Measurements from ENCODE around the gene PADI1. TPM values are rescaled to one million over a fixed set of nuclear protein-coding genes. Genes with fewer than 3 reads are reported as not detected.
A peak's percentile ranks its signal among the peaks of the same experiment; 100 is the strongest.

PADI1 gene
- total RNA-seq, 1 experiment from 2014 or later: 0.24 TPM

DNA sequence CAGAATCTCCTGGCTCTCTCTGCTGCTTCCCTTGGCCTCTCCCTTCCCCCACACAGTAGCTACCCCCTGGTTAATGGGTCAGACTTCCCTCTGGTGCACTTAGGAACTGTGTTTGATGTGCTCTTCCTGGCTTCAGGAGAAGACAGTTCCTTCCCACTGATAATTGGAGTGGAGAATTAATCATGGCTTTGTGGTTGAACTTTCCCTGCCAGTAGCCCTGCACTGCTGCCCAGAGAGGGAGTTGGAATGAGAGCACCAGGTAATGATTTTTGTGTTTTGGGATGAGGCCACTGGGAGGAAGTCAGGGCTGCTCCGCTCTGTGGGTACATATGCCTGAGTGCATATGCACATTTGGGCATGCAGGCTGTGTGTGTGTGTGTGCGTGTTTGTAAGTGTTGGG lies 46.0 kb upstream of the PADI1 start:
- Histone ChIP-seq H4K91ac (ENCODE audit: insufficient read length, low read depth, low read length) (no peak overlapping the region), H4K5ac (ENCODE audit: insufficient read length, low read depth, low read length) (no peak overlapping the region), H3K56ac (ENCODE audit: insufficient read length, low read depth, low read length) (no peak overlapping the region), H2BK12ac (ENCODE audit: insufficient read length, low read depth, low read length) (no peak overlapping the region), H2BK5ac (ENCODE audit: insufficient read length, low read length) (no peak overlapping the region), H2BK120ac (ENCODE audit: low read depth, low read length, poor library complexity, severe bottlenecking) (no peak overlapping the region), H4K8ac (replicated peaks; ENCODE audit: insufficient read length, low read depth, low read length) (no peak overlapping the region), H3T11ph (ENCODE audit: low read length) (no peak overlapping the region), H3K9ac (ENCODE audit: extremely low read depth, insufficient read length, low read length) (no peak overlapping the region), H3K14ac (ENCODE audit: insufficient read depth, low read length) (no peak overlapping the region), H2BK15ac (ENCODE audit: low read depth, low read length) (no peak overlapping the region), H3K4me2 (ENCODE audit: insufficient read depth, insufficient read length, low read length) (no peak overlapping the region), H3K23me2 (ENCODE audit: insufficient read length, low read depth, low read length, poor library complexity, severe bottlenecking) (no peaks in the 10 kb centered on the region), H3K27ac (ENCODE audit: insufficient read length, low read depth, low read length) (no peak overlapping the region), H3K23ac (ENCODE audit: insufficient read length, low read depth, low read length) (no peak overlapping the region), H3K79me2 (ENCODE audit: insufficient read depth, low read length) (no peaks in the 10 kb centered on the region), H2AFZ (ENCODE audit: low read length) (no peak overlapping the region), H3K18ac (ENCODE audit: insufficient read length, low read depth, low read length) (no peak overlapping the region), H3K4ac (ENCODE audit: low read depth, low read length) (no peak overlapping the region), H2BK20ac (ENCODE audit: low read depth, low read length, poor library complexity, severe bottlenecking) (no peak overlapping the region), H4K20me1 (ENCODE audit: control insufficient read depth, insufficient read depth, insufficient read length) (no peaks in the 10 kb centered on the region), H3K4me1 (ENCODE audit: insufficient read depth, low read length) (peaks cover 2% of the 10 kb centered on the region; the same call in 1 of the 2 replicates), H3K79me1 (ENCODE audit: insufficient read depth, low read depth, low read length, poor library complexity, severe bottlenecking) (no peaks in the 10 kb centered on the region), H2AK5ac (ENCODE audit: insufficient read length, low read length) (no peak overlapping the region), H3K9me3 (ENCODE audit: control insufficient read depth, low read depth, low read length) (peaks cover 24% of the 10 kb centered on the region), H3K27me3 (ENCODE audit: insufficient read depth, low read length) (no peaks in the 10 kb centered on the region)
- Mint-ChIP-seq H3K27me3 (ENCODE audit: low read depth) (peaks cover 7% of the 10 kb centered on the region), H3K27ac (peak overlapping the region in 1 of 3 experiments; percentile 29; a peak in 1 of 7 replicates), H3K9me3 (peaks cover 35 to 36% of the 10 kb centered on the region in 2 experiments), H3K36me3 (ENCODE audit: insufficient read depth in 1 of 3, low read depth in 3 of 3) (peaks cover 0 to 20% (median 16%) of the 10 kb centered on the region in 3 experiments; a peak in 6 of 7 replicates), H3K4me1 (peaks cover 25 to 26% of the 10 kb centered on the region in 2 experiments), H3K4me3 (no peak overlapping the region)
- WGBS (ENCODE audit: extremely low coverage, insufficient read length, low lambda C conversion rate): no CpG with 5 or more reads among the region's 2 CpGs
- no peak for DNase-seq
- TF ChIP-seq, protein P1, sequence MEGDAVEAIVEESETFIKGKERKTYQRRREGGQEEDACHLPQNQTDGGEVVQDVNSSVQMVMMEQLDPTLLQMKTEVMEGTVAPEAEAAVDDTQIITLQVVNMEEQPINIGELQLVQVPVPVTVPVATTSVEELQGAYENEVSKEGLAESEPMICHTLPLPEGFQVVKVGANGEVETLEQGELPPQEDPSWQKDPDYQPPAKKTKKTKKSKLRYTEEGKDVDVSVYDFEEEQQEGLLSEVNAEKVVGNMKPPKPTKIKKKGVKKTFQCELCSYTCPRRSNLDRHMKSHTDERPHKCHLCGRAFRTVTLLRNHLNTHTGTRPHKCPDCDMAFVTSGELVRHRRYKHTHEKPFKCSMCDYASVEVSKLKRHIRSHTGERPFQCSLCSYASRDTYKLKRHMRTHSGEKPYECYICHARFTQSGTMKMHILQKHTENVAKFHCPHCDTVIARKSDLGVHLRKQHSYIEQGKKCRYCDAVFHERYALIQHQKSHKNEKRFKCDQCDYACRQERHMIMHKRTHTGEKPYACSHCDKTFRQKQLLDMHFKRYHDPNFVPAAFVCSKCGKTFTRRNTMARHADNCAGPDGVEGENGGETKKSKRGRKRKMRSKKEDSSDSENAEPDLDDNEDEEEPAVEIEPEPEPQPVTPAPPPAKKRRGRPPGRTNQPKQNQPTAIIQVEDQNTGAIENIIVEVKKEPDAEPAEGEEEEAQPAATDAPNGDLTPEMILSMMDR (conservative IDR thresholded peaks at IDR 0.05): no peak

All from H9 (cell line).